OCI-LY7 (cell line): ENCODE data around the gene GOLGA7B. TPM values are rescaled to one million over a fixed set of nuclear protein-coding genes. Genes with fewer than 3 reads are reported as not detected.
"Not testable (repeated sequence)": the region's sequence is repeated elsewhere in the genome, so short reads cannot be mapped to it uniquely, and the experiment has no call there.

Source experiments
- BruUV-seq: library from RNA; stranded (reverse); fragments of 400-500 nt; replicated peaks from 2 replicates; lab custom pipeline; 2021; lab: Mats Ljungman, UMichigan
- CTCF ChIA-PET: fragments of 300-600 bp; sonication (Branson Sonifier 250); formaldehyde crosslinking; loops from one replicate; lab custom pipeline; 2022; ENCODE audit warnings: antibody characterized with exemption; ENCODE audit not compliant: unreplicated experiment; lab: Charles Lee
- POLR2A ChIA-PET: fragments of 300-600 bp; sonication (Branson Sonifier 250); formaldehyde crosslinking; loops from one replicate; lab custom pipeline; 2022; ENCODE audit warnings: antibody characterized with exemption; lab: Charles Lee
- DNase-seq: peaks from one replicate; pipeline ENCODE4 v3.0.0-alpha.2; 2015; ENCODE audit warnings: low spot score
- H2AFZ ChIP-seq: fragments of 200-600 bp; sonication (generic), shearing (Covaris generic); 2 replicates; pipeline ENCODE4 v1.6.1; 2014; ENCODE audit warnings: mild to moderate bottlenecking, antibody characterized with exemption, low read length, moderate library complexity
- H3K27ac ChIP-seq: fragments of 200-600 bp; sonication (generic); 2 replicates; pipeline ENCODE4 v1.5.1; 2014; ENCODE audit warnings: mixed run types, low read depth, mild to moderate bottlenecking, moderate library complexity, low read length, inconsistent platforms; ENCODE audit not compliant: poor library complexity, severe bottlenecking
- H3K36me3 ChIP-seq: fragments of 200-600 bp; sonication (generic); 2 replicates; pipeline ENCODE4 v1.6.1; 2014; ENCODE audit warnings: mild to moderate bottlenecking, antibody characterized with exemption, low read length, moderate library complexity, mixed read lengths; ENCODE audit not compliant: insufficient read depth
- H3K4me1 ChIP-seq: fragments of 200-600 bp; sonication (generic); 2 replicates; pipeline ENCODE4 v1.5.1; 2014; ENCODE audit warnings: mild to moderate bottlenecking, low read length; ENCODE audit not compliant: insufficient read depth, poor library complexity, severe bottlenecking
- H3K4me2 ChIP-seq: fragments of 200-600 bp; sonication (generic); 2 replicates; pipeline ENCODE4 v1.6.1; 2014; ENCODE audit warnings: mild to moderate bottlenecking, low read length
- H3K4me3 ChIP-seq: fragments of 200-600 bp; sonication (generic); 2 replicates; pipeline ENCODE4 v1.5.1; 2014; ENCODE audit warnings: mild to moderate bottlenecking, low read depth, low read length; ENCODE audit not compliant: poor library complexity, severe bottlenecking
- H3K79me2 ChIP-seq: fragments of 200-600 bp; sonication (generic); 2 replicates; pipeline ENCODE4 v1.6.1; 2016; ENCODE audit warnings: low read depth, mild to moderate bottlenecking, low read length, moderate library complexity, mixed read lengths; ENCODE audit not compliant: insufficient read depth
- H3K9me2 ChIP-seq: fragments of 200-600 bp; sonication (generic); 2 replicates; pipeline ENCODE4 v1.6.1; 2016; ENCODE audit warnings: mild to moderate bottlenecking, low read length, mixed read lengths; ENCODE audit not compliant: insufficient read depth
- H3K9me3 ChIP-seq: fragments of 200-600 bp; sonication (generic); 2 replicates; pipeline ENCODE4 v1.6.1; 2014; ENCODE audit warnings: mild to moderate bottlenecking, mixed run types, low read length, mixed read lengths
- H4K20me1 ChIP-seq: fragments of 200-600 bp; sonication (generic); 2 replicates; pipeline ENCODE4 v1.6.1; 2014; ENCODE audit warnings: mild to moderate bottlenecking, antibody characterized with exemption, low read length, moderate library complexity, mixed read lengths; ENCODE audit not compliant: insufficient read depth
- CTCF ChIP-seq: fragments of 200-600 bp; sonication (generic); conservative IDR thresholded peaks from 2 replicates; pipeline ENCODE4 v1.5.1; 2014; ENCODE audit warnings: mild to moderate bottlenecking, antibody characterized with exemption, low read length, moderate library complexity, mixed read lengths
- EZH2phosphoT487 ChIP-seq: fragments of 200-600 bp; sonication (generic); IDR thresholded peaks from 2 replicates; pipeline ENCODE4 v1.6.1; 2018; ENCODE audit warnings: low read depth, borderline replicate concordance, mild to moderate bottlenecking, mixed run types, antibody characterized with exemption, low read length, moderate library complexity, mixed read lengths
- intact Hi-C: fragments of 100-400 bp; cut with micrococcal nuclease; formaldehyde crosslinking; loops from one replicate; pipeline ENCODE4 v1.10.0; 2022; ENCODE audit not compliant: unreplicated experiment
- total RNA-seq, 2 experiments: library from RNA; depleted of rRNA in 1 of 2; stranded (reverse); fragments of >200 nt in 1 of 2; shearing (Covaris generic) in 1 of 2; gene quantifications; 2 replicates each; pipeline ENCODE4 v1.2.3, GENCODE V29; 2014 to 2022

Gene GOLGA7B
- total RNA-seq, 2 experiments from 2014 or later = 0.08 to 0.09 TPM

DNA sequence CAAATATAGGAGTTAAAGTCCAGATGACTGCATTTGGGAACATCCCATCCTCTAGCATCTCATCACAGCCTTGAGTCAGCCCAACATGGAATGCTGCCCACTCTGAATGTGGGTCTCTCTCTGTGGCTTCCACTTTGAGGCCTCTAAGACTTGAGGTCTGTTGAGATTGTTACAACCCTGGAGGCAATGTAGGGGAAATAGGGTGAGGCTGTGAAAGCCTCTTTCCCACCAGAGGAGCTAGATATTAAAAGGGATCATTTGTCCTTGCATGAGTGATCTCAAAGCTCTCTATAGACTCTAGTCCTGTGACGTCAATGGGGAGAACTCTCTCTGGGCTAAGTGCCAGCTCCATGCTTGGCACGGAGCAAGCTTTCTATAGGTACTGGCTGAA, 6.4 kb upstream of the GOLGA7B start:
- Histone ChIP-seq H3K9me2 (no peaks in the 10 kb centered on the region), H3K36me3 (no peaks in the 10 kb centered on the region), H3K4me3 (no peak overlapping the region), H3K4me1 (no peaks in the 10 kb centered on the region), H4K20me1 (no peaks in the 10 kb centered on the region), H2AFZ (no peak overlapping the region), H3K4me2 (no peak overlapping the region), H3K79me2 (no peaks in the 10 kb centered on the region), H3K9me3 (no peaks in the 10 kb centered on the region), H3K27ac (no peak overlapping the region)
- POLR2A ChIA-PET = no interaction called here
- no TSS peak for BruUV-seq
- TF ChIP-seq CTCF (no peak), EZH2phosphoT487 (no peak)
- no peak for DNase-seq
- intact Hi-C loops = no loop called here
- CTCF ChIA-PET = interaction anchor here (1.1 kb wide), 1 partner anchor 106 kb away, joined by 3 read pairs; the partner anchor contains the start of gene ZFYVE27

GRCh38 chr10:97843972-97844371, 5.7 kb upstream of the GOLGA7B start:
- H3K9me3 ChIP-seq, H3K9me2 ChIP-seq, BruUV-seq, DNase-seq, H3K4me1 ChIP-seq, POLR2A ChIA-PET, H3K36me3 ChIP-seq, H3K4me2 ChIP-seq, H2AFZ ChIP-seq, H4K20me1 ChIP-seq, H3K27ac ChIP-seq, intact Hi-C loops, H3K4me3 ChIP-seq, H3K79me2 ChIP-seq: not testable (repeated sequence)
- CTCF ChIA-PET = interaction anchor here (1.1 kb wide), 1 partner anchor 107 kb away, joined by 3 read pairs; the partner anchor contains the start of gene ZFYVE27

DNA sequence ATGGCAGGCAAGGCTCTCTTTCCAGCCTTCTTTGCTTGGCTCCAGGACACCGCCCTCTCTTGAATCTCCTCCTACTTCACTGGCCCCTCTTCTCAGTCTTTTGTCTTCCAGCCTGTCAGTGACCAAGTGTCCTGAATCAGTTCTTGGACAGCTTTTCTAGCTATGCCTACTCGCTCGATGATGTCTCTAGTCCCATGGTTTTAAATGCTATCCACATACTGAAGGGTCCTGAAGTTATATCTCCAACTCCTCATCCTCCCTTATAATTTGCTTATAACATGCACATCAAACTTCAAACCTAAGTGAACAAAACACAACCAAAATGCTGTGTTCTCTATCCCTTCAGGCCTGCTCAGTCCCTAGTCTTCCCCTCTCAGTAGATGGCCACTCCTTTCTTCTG, 5.0 kb upstream of the GOLGA7B start:
- H4K20me1 ChIP-seq = no peaks in the 10 kb centered on the region
- DNase-seq = no peak
- no peak overlapping the region for H2AFZ ChIP-seq
- no peak for TF ChIP-seq CTCF
- TF ChIP-seq EZH2phosphoT487 = no peak
- H3K4me3 ChIP-seq = no peak overlapping the region
- H3K36me3 ChIP-seq = no peaks in the 10 kb centered on the region
- no peaks in the 10 kb centered on the region for H3K9me3 ChIP-seq
- H3K27ac ChIP-seq = no peak overlapping the region
- H3K9me2 ChIP-seq = no peaks in the 10 kb centered on the region
- intact Hi-C loops = no loop called here
- H3K4me2 ChIP-seq = no peak overlapping the region
- POLR2A ChIA-PET = no interaction called here
- CTCF ChIA-PET = no interaction called here
- BruUV-seq = no TSS peak
- H3K79me2 ChIP-seq = no peaks in the 10 kb centered on the region
- H3K4me1 ChIP-seq = no peaks in the 10 kb centered on the region
